Fibroblast of skin of back (primary cell): ENCODE measurements around the gene OR51V1. TPM values are rescaled to one million over a fixed set of nuclear protein-coding genes. Genes with fewer than 3 reads are reported as not detected.
"Not testable (repeated sequence)": the region's sequence is repeated elsewhere in the genome, so short reads cannot be mapped to it uniquely, and the experiment has no call there.

ENCODE experiments used
- DNase-seq: peaks from one replicate; pipeline ENCODE4 v3.0.0-alpha.2; 2013
- polyA plus RNA-seq, 2 experiments: library from polyadenylated mRNA; unstranded; fragments of 120-200 nt; gene quantifications; one replicate each; pipeline ENCODE4 v1.2.1, GENCODE V29; 2013; ENCODE audit not compliant: insufficient read length in 2 of 2

The OR51V1 gene, protein sequence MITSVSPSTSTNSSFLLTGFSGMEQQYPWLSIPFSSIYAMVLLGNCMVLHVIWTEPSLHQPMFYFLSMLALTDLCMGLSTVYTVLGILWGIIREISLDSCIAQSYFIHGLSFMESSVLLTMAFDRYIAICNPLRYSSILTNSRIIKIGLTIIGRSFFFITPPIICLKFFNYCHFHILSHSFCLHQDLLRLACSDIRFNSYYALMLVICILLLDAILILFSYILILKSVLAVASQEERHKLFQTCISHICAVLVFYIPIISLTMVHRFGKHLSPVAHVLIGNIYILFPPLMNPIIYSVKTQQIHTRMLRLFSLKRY
- polyA plus RNA-seq (2013, experiment 1 of 2; ENCODE audit: insufficient read length), result not detected
- not detected for polyA plus RNA-seq (2013, experiment 2 of 2; ENCODE audit: insufficient read length)

DNA sequence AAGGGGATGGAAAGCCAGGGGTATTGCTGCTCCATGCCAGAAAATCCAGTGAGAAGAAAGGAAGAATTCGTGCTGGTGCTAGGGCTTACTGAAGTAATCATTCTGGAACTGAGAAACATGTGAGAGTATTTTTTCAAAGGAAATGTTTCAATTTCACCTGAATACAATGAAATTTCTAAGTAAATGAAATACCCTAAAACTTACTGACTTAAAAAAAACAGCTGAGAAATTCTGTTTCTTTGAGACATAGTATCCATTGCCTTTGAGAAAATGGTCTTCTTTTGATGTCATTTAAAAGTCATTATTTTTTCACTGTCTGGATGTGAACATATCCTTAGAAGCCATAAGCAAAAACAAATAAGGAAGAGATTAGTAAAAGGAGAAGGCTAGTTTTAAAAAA lies at the start of gene OR51V1:
OR51V1 (minus strand) TSS at position 101 of the 400 bp plus-strand sequence; CDS start at position 101, 0 bp downstream.
- DNase-seq, result no peak

DNA sequence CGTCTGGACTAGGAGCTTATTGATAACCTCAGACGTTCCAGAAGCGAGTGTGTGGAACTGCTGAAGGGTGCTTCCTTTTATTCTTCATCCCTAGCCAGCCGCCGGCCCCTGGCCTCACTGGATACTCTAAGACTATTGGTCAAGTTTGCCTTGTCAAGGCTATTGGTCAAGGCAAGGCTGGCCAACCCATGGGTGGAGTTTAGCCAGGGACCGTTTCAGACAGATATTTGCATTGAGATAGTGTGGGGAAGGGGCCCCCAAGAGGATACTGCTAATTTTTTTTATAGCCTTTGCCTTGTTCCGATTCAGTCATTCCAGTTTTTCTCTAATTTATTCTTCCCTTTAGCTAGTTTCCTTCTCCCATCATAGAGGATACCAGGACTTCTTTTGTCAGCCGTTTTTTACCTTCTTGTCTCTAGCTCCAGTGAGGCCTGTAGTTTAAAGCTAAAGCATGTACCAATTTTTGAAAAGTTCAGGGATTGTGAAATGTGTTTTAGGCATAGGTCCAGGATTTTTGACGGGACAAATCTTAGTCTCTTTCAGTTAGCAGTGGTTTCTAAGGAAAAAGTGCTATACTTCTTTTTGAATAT lies 49.4 kb upstream of the OR51V1 start, which contains the start of gene HBG1:
HBG1 (minus strand) TSS at position 51 of the 590 bp plus-strand sequence. CDS start 53 bp downstream, outside the sequence.
- not testable (repeated sequence) for DNase-seq

DNA sequence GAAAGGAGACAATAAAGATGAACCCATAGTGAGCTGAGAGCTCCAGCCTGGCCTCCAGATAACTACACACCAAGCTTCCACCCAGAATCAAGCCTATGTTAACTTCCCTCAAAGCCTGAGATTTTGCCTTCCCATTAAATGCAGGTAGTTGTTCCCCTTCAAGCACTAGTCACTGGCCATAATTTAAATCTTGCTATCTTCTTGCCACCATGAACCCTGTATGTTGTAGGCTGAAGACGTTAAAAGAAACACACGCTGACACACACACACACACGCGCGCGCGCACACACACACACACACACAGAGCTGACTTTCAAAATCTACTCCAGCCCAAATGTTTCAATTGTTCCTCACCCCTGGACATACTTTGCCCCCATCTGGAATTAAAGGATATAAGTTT lies 48.0 kb upstream of the OR51V1 start:
- not testable (repeated sequence) for DNase-seq

DNA sequence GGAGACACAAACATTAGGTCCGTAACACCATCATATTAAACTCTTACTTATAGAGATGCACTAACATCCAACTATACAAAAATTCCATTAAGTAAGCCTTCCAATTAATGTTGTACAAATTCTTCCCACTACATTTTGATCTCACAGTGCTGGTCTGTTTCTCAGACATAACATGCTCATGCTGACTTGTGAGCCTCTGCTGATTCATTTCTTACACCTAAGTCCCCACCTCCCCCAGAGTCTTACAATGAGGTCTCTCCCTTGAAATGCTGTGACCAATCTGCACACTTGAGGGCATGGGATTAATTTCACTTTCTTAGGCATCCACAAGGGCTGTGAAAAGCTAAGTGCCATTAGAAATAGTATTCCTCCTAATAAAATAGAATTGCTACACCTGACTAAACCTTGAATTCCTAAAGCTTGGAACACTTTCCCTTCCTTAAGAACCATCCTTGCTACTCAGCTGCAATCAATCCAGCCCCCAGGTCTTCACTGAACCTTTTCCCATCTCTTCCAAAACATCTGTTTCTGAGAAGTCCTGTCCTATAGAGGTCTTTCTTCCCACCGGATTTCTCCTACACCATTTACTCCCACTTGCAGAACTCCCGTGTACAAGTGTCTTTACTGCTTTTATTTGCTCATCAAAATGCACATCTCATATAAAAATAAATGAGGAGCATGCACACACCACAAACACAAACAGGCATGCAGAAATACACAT lies 47.1 kb upstream of the OR51V1 start:
- DNase-seq, result no peak

DNA sequence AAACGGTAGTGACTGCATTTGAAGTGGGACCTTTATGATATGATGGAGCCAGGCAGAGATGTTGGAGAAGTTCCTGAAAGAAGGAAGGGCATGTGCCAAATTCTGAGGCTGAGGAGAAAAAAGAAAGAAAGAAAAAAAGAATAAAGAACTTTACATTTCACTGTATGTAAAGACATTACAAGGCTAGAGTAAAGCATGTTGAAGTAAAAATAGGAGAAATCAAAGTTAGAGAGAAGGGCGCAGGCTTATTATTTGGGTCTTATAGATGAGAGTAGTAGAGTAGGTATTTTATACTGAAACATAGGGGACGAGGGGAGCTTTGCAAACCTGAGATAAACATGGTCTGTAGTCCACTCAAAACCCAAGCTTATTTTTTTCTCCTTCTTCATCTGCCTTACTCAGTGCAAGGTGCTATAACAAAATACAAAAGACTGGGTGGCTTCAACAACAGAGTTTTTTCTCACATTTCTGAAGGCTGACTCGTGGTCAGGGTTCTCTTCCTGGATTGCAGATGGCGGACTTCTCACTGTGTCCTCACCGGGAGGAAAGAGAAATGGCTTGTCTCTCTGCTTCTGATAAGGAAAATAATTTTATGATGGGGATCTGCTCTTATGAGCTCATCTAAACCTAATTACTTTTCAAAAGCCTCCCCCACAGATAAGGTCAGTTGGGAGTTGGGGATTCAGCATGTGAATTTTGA lies 46.4 kb upstream of the OR51V1 start:
- DNase-seq, result no peak

DNA sequence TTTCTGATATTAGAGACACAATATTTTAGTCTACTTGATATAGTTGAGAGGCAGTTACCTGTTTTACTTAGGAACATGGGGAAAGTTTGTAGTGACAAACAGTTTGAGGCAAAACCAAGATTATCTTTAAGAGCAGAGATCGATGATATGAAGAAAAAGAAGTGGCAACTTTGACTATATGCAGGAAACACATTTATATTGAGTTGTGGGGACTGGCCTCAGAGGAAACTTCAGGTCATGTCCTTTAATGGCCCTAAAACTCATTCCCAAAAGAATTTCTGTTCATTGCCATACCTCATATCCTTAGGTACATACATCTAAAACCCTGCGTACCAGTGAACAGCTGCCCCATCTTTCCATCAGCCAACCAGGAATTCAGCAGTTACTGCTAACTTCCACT lies 44.7 kb upstream of the OR51V1 start:
- no peak for DNase-seq

DNA sequence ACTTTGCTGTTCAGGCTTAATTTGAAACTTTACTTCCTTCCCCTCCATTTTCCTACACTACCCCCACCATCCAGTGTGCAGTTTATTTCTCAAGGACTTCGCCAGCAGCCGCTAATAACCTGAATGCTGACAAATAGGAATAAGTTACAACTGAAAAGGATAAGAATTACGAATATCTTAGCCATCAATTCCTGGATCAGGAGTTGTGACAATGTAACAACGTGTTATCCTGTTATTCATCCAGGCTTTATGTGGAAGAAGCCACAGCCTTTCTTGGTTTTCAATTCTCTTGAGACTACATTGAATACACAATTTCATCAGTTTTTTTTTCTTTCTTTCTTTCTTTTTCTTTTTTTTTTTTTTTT lies 43.3 kb upstream of the OR51V1 start:
- no peak for DNase-seq

DNA sequence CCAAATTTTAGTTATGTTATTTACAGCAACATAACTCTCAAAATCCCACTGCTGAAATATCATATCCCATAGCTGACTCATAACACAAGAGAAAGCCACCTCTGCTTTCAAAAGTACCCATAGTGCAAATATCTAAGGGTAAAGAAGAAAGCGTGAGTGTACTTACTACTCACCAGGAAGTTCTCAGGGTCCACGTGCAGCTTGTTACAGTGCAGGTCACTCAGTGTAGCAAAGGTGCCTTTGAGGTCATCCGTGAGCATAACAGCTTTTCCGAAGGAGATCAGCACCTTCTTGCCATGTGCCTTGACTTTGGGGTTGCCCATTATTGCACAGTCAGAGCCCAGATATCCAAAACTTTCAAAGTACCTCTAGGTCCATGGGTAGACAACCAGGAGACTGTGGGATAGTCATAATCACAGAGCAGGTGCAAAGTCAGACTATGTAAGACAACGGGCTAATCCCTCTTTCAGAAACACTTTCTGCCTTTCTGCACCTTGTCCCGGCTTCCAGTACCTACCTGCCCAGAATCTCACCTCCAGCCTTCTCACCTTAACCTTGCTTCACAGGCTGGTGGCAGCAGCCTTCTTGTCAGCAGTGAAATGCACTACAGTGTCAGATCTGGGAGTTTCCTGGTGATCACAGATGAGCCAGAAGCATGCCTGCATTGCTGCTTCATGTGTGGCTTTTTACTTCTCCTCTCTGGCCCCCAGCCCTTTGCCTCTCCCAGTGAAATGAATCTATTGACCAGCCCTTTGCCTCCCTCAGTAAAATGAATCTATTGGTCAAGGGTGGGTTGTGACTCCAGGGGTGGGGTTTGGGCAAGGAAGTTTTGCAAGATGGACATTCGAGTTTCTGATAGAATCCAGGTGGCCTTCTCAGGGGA lies 42.7 kb upstream of the OR51V1 start:
- DNase-seq, result no peak

DNA sequence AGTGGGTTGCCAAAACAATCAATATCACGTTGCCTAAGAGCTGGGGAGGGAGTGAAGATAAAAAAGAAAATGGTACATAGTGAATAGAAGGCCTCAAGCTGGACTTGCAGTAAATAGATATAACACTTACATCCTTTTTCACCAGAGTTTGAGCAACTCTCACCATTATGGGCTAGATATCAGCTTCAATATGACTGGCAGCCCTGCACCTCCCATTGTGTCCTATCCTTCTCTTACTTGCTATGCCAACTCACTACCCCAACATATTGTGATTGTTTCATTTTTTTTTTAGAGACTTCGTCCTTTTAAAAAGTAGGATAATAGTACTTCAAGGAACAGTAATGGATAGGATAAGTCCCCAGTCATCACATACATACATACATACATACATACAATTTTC lies 41.7 kb upstream of the OR51V1 start:
- DNase-seq, result no peak

DNA sequence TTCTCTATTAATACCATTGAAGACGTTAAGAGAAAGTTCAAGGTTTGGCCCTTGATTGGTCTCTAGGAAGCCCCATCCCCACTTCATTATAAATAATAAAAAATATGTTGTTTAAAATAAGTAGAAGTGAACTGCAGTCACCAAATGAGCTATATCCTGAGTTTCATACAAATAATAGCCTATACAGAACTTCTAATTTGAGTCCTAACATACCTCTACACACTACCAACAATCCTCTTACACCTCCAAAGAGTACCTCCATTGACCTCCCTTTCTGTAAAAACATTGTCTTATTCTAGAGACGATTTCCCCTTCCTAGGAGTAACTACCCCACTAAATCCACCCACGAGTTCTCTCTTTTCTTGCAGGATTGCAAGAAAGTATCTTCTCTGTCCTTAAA lies 41.0 kb upstream of the OR51V1 start:
- no peak for DNase-seq

DNA sequence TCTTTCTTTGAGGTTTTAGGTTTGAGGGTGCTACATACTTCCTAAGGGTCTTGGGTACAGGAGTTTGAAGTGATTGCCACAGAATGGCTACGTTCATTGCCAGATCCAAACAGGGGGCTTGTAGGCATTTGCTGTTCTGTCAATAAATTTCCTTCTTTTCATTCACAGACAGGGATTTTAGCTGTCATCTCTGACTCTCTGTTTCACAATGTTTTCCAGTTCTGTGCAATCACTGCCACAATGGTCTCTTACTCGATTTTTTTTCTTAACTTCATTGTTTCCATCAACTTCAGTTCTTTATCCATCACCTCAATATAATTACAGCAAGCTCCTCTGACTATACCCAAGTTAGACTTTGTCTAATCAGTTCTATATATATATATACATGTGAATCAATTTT lies 40.0 kb upstream of the OR51V1 start:
- no peak for DNase-seq

DNA sequence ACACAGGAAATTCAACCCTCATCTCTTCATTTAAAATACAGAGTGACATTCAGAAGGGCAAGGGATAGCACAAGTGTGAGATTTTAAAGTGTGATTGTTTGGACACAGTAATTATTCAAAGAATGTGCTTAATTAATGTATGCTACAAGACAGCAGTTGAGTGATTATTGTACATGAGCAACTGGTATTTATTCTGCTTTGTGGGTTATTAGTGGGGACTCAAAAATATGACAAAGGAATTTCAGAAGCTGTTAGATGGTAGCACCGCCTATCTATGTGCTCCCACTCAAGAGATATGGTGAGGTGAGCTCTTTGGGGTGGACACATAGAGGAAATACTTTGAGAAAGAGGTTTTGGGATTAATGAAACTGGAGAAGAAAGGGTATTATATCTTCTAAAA lies 39.6 kb upstream of the OR51V1 start:
- no peak for DNase-seq

DNA sequence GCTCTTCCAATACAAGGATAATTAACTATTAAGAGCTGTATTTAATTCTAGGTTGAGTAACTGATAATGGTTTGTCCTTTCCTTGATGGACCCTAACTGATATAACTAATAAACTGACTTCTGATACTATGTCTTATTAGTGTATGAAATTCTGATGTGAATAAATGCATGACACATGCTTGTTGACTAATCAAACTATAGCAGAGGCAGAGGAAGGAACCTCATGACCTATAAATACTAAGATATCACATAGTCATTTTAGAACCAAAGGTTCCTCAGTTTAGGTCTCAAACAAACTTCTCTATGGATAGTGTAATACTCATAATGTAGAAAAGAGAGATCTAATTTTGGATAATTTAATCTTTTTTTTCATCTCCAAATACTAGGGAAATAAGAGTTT lies 38.6 kb upstream of the OR51V1 start:
- DNase-seq, result no peak

DNA sequence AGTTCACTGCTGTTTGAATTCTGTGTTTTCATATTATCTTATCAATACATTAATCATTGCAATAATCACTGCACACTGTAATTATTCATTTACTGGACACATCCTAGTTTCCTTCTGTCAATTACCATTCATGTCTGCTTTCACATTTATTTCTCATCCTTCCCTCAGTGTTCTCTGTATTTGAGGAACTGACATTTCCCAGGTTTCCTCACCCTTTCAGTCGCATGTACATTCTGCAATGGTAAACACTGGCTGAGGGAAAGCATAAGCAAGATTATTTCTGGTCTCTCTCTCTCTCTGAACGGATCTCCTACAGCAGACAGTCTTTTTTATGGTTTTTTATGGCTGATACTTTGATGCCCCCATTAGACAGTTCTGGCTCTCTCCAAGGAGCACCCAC lies 38.0 kb upstream of the OR51V1 start:
- DNase-seq, result no peak

DNA sequence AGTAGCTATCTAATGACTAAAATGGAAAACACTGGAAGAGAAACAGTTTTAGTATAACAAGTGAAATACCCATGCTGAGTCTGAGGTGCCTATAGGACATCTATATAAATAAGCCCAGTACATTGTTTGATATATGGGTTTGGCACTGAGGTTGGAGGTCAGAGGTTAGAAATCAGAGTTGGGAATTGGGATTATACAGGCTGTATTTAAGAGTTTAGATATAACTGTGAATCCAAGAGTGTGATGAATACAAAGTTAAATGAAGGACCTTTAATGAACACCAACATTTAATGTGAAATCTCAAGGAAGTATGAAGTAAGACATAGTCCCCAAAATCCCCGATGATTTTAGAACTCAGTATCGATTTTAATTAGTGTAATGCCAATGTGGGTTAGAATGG lies 36.9 kb upstream of the OR51V1 start:
- no peak for DNase-seq

DNA sequence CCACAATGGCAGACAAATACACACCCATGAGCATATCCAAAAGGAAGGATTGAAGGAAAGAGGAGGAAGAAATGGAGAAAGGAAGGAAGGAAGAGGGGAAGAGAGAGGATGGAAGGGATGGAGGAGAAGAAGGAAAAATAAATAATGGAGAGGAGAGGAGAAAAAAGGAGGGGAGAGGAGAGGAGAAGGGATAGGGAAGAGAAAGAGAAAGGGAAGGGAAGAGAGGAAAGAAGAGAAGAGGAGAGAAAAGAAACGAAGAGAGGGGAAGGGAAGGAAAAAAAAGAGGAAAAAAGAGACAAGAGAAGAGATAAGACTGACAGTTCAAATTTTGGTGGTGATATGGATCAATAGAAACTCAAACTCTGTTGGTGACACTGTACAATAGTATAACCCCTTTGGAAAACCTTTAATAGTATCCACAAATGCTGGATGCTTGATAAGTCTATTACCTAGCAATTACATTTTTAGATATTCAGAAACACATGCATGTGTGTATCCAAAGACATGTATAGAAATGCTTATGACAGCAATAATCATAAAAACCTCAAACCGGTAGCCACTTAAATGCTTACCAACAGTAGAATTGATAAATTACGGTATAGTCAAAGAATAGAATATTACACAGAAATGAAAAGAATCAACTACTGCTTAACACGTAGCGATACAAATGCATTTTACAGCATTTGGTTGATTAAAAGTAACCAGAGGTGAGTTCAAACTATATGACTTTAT lies 35.0 kb upstream of the OR51V1 start:
- no peak for DNase-seq

DNA sequence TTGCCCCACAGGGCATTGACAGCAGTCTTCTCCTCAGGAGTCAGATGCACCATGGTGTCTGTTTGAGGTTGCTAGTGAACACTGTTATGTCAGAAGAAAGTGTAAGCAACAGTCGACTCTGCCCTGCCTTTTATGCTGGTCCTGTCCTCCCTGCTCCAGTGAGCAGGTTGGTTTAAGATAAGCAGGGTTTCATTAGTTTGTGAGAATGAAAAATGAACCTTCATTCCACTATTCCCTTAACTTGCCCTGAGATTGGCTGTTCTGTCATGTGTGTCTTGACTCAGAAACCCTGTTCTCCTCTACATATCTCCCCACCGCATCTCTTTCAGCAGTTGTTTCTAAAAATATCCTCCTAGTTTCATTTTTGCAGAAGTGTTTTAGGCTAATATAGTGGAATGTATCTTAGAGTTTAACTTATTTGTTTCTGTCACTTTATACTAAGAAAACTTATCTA lies 33.9 kb upstream of the OR51V1 start, which contains the start of gene HBD:
HBD (minus strand) TSS at position 103 of the 454 bp plus-strand sequence; CDS start at position 53, 50 bp downstream.
- no peak for DNase-seq

DNA sequence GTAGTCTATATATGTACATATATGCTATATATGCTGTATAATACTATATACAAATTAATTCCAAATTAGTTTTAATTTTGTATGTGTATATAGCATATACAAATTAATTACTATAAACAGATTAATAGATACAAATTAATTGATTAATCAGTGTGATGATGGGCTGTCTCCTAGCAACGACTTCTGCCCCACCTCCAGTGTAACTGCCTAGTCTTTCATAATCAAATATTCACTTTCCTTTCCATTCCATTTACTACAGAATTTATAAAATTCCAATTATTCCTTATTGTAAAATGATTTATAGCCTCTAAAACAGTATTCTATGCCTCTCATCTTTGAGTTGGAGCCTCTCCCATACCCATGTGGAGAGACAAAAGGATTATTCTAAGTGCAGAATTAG lies 32.8 kb upstream of the OR51V1 start:
- no peak for DNase-seq

DNA sequence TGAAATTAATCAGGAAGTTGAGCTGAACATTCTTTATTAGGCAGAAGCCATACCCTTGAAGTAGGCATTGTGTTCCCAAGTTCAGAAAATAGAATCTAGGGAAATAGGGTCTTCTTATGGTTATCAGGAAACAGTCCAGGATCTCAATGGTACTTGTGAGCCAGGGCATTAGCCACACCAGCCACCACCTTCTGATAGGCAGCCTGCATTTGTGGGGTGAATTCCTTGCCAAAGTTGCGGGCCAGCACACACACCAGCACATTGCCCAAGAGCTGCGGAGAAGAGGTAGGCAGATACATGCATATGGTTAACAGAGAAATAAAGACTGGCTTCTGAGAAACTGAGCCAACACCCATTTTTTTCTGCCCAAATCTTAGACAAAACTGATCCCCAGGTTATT lies 32.3 kb upstream of the OR51V1 start:
- DNase-seq, result no peak

DNA sequence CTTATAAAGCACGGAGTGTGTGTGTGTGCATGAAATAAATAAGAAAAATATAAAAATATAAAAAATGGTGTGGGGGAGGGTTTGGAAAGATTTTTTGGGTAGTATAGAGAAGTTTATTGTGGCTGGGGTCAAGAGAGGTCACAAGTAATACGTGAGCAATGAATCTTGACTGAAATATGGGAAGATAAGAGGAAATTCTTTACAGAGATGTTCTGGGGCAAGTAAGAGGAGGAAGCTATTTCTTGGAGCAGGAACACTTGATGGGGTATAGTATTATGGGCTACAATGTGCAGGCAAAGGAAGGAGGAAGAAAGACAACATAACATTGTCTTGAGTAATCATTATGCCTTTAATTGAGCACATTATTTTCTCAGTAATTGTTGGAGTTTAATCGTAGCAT lies 31.7 kb upstream of the OR51V1 start:
- no peak for DNase-seq

DNA sequence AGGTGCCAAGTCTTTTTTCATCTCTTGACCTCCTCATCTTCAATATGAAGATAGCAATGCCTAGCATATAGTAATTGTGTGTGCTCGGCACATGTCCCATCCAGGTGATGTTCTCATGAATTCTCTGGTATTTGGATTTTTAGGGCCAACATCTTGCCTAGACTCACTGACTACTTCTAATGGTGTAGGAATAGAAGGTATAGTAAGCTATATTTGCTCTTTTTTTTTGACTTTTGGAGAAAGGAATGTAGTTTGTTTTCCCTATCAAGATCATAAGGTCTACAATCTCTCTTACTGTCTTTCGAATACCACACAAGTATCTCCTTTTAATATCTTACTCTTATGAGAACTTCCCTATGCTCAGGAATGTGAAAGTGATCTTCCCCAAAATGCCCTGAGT lies 30.6 kb upstream of the OR51V1 start:
- DNase-seq, result no peak
